Fibroblast of lung (primary cell): ENCODE measurements around the gene EPHB3. TPM values are rescaled to one million over a fixed set of nuclear protein-coding genes. Genes with fewer than 3 reads are reported as not detected.

ENCODE experiments used
- DNase-seq, 2 donors: peaks; one replicate each; pipeline versions ENCODE4 v3.0.0 to v3.0.0-alpha.2; 2010; ENCODE audit warnings: low read depth in 2 of 2
- H2AFZ ChIP-seq: 2 replicates; pipeline ENCODE4 v1.5.1; 2012; ENCODE audit warnings: low read length, control low read depth, inconsistent platforms
- H3K27ac ChIP-seq: 2 replicates; pipeline ENCODE4 v1.5.1; 2011; ENCODE audit warnings: low read length, control low read depth; ENCODE audit not compliant: insufficient read depth
- H3K27me3 ChIP-seq: 2 replicates; pipeline ENCODE4 v1.5.1; 2011; ENCODE audit warnings: mild to moderate bottlenecking, low read length; ENCODE audit not compliant: control insufficient read depth, insufficient read depth
- H3K36me3 ChIP-seq: 2 replicates; pipeline ENCODE4 v1.5.1; 2011; ENCODE audit warnings: low read length; ENCODE audit not compliant: control insufficient read depth, insufficient read depth
- H3K4me1 ChIP-seq: 2 replicates; pipeline ENCODE4 v1.5.1; 2011; ENCODE audit warnings: low read length; ENCODE audit not compliant: control insufficient read depth, insufficient read depth; ENCODE audit errors: extremely low read depth
- H3K4me2 ChIP-seq: 2 replicates; pipeline ENCODE4 v1.5.1; 2011; ENCODE audit warnings: low read length, control low read depth; ENCODE audit not compliant: insufficient read depth; ENCODE audit errors: extremely low read depth
- H3K4me3 ChIP-seq, 4 experiments: fragments of 200-600 bp in 1 of 4; sonication (generic) in 1 of 4; replicated peaks in 1 of 4; 2 replicates each; pipeline ENCODE4 v1.5.1; 2011 to 2016; ENCODE audit warnings: low read length in 4 of 4, low read depth in 3 of 4, mild to moderate bottlenecking in 3 of 4, control low read depth in 2 of 4, inconsistent platforms in 1 of 4, mixed read lengths in 1 of 4; ENCODE audit not compliant: insufficient read depth in 1 of 4; ENCODE audit errors: control extremely low read depth in 1 of 4
- H3K79me2 ChIP-seq: 2 replicates; pipeline ENCODE4 v1.5.1; 2012; ENCODE audit warnings: mild to moderate bottlenecking, low read length, inconsistent platforms; ENCODE audit not compliant: control insufficient read depth, insufficient read depth
- H3K9ac ChIP-seq: 2 replicates; pipeline ENCODE4 v1.5.1; 2011; ENCODE audit warnings: mild to moderate bottlenecking, low read length, control low read depth; ENCODE audit not compliant: insufficient read depth
- H3K9me3 ChIP-seq: 2 replicates; pipeline ENCODE4 v1.5.1; 2012; ENCODE audit warnings: low read depth, low read length; ENCODE audit not compliant: control insufficient read depth, insufficient read depth
- H4K20me1 ChIP-seq: 2 replicates; pipeline ENCODE4 v1.5.1; 2011; ENCODE audit warnings: low read length; ENCODE audit not compliant: control insufficient read depth, insufficient read depth; ENCODE audit errors: extremely low read depth
- EZH2 ChIP-seq: IDR thresholded peaks from 2 replicates; pipeline ENCODE4 v1.5.1; 2012; ENCODE audit warnings: low read length, control low read depth, mild to moderate bottlenecking; ENCODE audit errors: missing control alignments
- polyA plus RNA-seq, 2 donors: library from polyadenylated mRNA; depleted of rRNA in 1 of 2; stranded (reverse) in 1 of 2; unstranded in 1 of 2; fragments of >200 nt; gene quantifications; 2 replicates each; pipeline ENCODE4 v1.2.1, GENCODE V29; 2011 to 2012; ENCODE audit warnings: missing spikeins in 1 of 2
- total RNA-seq: library from RNA; depleted of rRNA; stranded (reverse); fragments of >200 nt; gene quantifications from 2 replicates; pipeline ENCODE4 v1.2.1, GENCODE V29; 2014
- TF ChIP-seq, protein P1 (sequence below), 2 donors: IDR thresholded peaks in 1 of 2; conservative IDR thresholded peaks in 1 of 2; 1 replicate in 1 of 2; 2 replicates in 1 of 2; pipeline ENCODE4 v1.5.1; 2011 to 2012; ENCODE audit warnings: low read length in 2 of 2, control low read depth in 1 of 2, inconsistent platforms in 1 of 2, low read depth in 1 of 2, mild to moderate bottlenecking in 1 of 2

Gene EPHB3
- total and polyA plus RNA-seq, 2 donors (not counting 1 experiment from before 2014, with no cell fraction given) = 1.6 to 7.6 TPM

DNA sequence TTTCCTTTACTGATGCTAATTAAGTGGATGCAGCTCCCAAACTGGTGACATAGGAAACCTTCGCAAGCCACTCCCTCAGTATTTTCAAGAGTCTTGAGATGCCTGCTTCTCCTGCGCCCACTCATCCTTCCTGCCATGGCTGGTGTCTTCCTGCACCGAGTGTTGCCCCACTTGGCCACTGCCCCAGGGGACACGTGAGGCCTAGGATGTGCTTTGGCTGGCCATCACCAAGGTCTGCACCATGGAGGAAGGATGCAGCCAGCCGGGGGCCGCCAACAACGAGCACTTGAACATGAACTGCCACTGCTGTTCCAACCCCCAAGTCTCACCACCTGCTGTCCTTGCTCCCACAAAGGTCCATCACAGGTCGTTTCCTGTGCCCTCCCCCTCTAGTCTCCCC is 34.1 kb downstream of the EPHB3 start:
- Histone ChIP-seq H3K27me3 (peaks cover 4% of the 10 kb centered on the region), H3K9ac (no peak overlapping the region), H3K4me3 (no peak overlapping the region), H3K36me3 (no peaks in the 10 kb centered on the region), H3K4me2 (no peak overlapping the region), H4K20me1 (no peaks in the 10 kb centered on the region), H2AFZ (no peak overlapping the region), H3K4me1 (peaks cover 4% of the 10 kb centered on the region), H3K79me2 (no peaks in the 10 kb centered on the region), H3K9me3 (no peaks in the 10 kb centered on the region), H3K27ac (no peak overlapping the region)
- no peak for TF ChIP-seq EZH2
- DNase-seq = no peak

- no peak for DNase-seq
Observed at GRCh38 chr3:184596233-184596632, 34.6 kb downstream of the EPHB3 start.

GRCh38 chr3:184596886-184597575 is 35.4 kb downstream of the EPHB3 start:
- DNase-seq = no peak
- Histone ChIP-seq H3K4me3 (no peak overlapping the region), H3K36me3 (no peaks in the 10 kb centered on the region), H3K4me1 (peaks cover 4% of the 10 kb centered on the region), H4K20me1 (no peaks in the 10 kb centered on the region), H2AFZ (no peak overlapping the region), H3K27ac (no peak overlapping the region), H3K4me2 (no peak overlapping the region), H3K9ac (no peak overlapping the region), H3K79me2 (no peaks in the 10 kb centered on the region), H3K27me3 (peaks cover 8% of the 10 kb centered on the region), H3K9me3 (no peaks in the 10 kb centered on the region)
- no peak for TF ChIP-seq EZH2

More at GRCh38 chr3:184596233-184596632, 34.6 kb downstream of the EPHB3 start:
- Histone ChIP-seq H3K79me2 (no peaks in the 10 kb centered on the region), H3K4me1 (peaks cover 4% of the 10 kb centered on the region), H2AFZ (no peak overlapping the region), H3K27me3 (peaks cover 8% of the 10 kb centered on the region), H3K4me2 (no peak overlapping the region), H3K4me3 (no peak overlapping the region), H3K9me3 (no peaks in the 10 kb centered on the region), H4K20me1 (no peaks in the 10 kb centered on the region), H3K36me3 (no peaks in the 10 kb centered on the region), H3K9ac (no peak overlapping the region), H3K27ac (no peak overlapping the region)
- TF ChIP-seq, protein P1, sequence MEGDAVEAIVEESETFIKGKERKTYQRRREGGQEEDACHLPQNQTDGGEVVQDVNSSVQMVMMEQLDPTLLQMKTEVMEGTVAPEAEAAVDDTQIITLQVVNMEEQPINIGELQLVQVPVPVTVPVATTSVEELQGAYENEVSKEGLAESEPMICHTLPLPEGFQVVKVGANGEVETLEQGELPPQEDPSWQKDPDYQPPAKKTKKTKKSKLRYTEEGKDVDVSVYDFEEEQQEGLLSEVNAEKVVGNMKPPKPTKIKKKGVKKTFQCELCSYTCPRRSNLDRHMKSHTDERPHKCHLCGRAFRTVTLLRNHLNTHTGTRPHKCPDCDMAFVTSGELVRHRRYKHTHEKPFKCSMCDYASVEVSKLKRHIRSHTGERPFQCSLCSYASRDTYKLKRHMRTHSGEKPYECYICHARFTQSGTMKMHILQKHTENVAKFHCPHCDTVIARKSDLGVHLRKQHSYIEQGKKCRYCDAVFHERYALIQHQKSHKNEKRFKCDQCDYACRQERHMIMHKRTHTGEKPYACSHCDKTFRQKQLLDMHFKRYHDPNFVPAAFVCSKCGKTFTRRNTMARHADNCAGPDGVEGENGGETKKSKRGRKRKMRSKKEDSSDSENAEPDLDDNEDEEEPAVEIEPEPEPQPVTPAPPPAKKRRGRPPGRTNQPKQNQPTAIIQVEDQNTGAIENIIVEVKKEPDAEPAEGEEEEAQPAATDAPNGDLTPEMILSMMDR (conservative IDR thresholded peaks at IDR 0.05 in 1 of 2, IDR thresholded peaks at IDR 0.05 in 1 of 2; ENCODE audit: low read depth in 1 of 2, low read length in 2 of 2) = no peak
- TF ChIP-seq EZH2 = no peak
